WTC11 (cell line): Measurements from ENCODE around the gene RILPL1. TPM values are rescaled to one million over a fixed set of nuclear protein-coding genes. Genes with fewer than 3 reads are reported as not detected.

Experiments
- ATAC-seq: fragments of 200-7000 bp; cut with Tn5 transposase; 2 replicates; pipeline ENCODE4 v1.10.0; 2021; ENCODE audit warnings: mild to moderate bottlenecking, moderate library complexity
- CTCF ChIA-PET: fragments of 300-600 bp; sonication (Branson Sonifier 250); formaldehyde crosslinking; loops from one replicate; lab custom pipeline; 2021; ENCODE audit warnings: antibody characterized with exemption; lab: Charles Lee
- POLR2A ChIA-PET: fragments of 350-600 bp; sonication (Branson Sonifier 250); formaldehyde crosslinking; loops from one replicate; lab custom pipeline; 2021; ENCODE audit warnings: antibody characterized with exemption; lab: Charles Lee
- DNase-seq: peaks from one replicate; pipeline ENCODE4 v3.0.0; 2021; ENCODE audit warnings: low spot score
- H3K27ac Mint-ChIP-seq: 2 replicates; pipeline ENCODE4 v1.8.0; 2021; ENCODE audit warnings: mixed read lengths
- H3K27me3 Mint-ChIP-seq: 2 replicates; pipeline ENCODE4 v1.8.0; 2021; ENCODE audit warnings: low read depth, mild to moderate bottlenecking, moderate library complexity, mixed read lengths
- H3K36me3 Mint-ChIP-seq: 2 replicates; pipeline ENCODE4 v1.8.0; 2021; ENCODE audit warnings: mixed read lengths
- H3K4me1 Mint-ChIP-seq: 2 replicates; pipeline ENCODE4 v1.8.0; 2022; ENCODE audit warnings: mixed read lengths
- H3K4me3 Mint-ChIP-seq: 2 replicates; pipeline ENCODE4 v1.8.0; 2021; ENCODE audit warnings: mild to moderate bottlenecking, moderate library complexity, mixed read lengths
- H3K9me3 Mint-ChIP-seq: 2 replicates; pipeline ENCODE4 v1.8.0; 2021; ENCODE audit warnings: mixed read lengths
- ETV6 ChIP-seq: sonication (generic); formaldehyde crosslinking; IDR thresholded peaks from 2 replicates; pipeline ENCODE4 v1.8.1; 2022; ENCODE audit warnings: mild to moderate bottlenecking, missing genetic modification reagents
- JUN ChIP-seq: sonication (generic); formaldehyde crosslinking; IDR thresholded peaks from 2 replicates; pipeline ENCODE4 v1.8.0; 2023; ENCODE audit warnings: mild to moderate bottlenecking, missing genetic modification reagents
- KAT7 ChIP-seq: sonication (generic); formaldehyde crosslinking; IDR thresholded peaks from 2 replicates; pipeline ENCODE4 v1.8.1; 2023; ENCODE audit warnings: missing genetic modification reagents, mild to moderate bottlenecking, borderline replicate concordance
- NR2C2 ChIP-seq: sonication (generic); formaldehyde crosslinking; IDR thresholded peaks from 2 replicates; pipeline ENCODE4 v1.8.0; 2022; ENCODE audit warnings: mild to moderate bottlenecking, missing genetic modification reagents
- NR3C1 ChIP-seq: sonication (generic); formaldehyde crosslinking; conservative IDR thresholded peaks from 2 replicates; pipeline ENCODE4 v1.8.1; 2023; ENCODE audit warnings: low read depth, mild to moderate bottlenecking, missing genetic modification reagents
- OVOL2 ChIP-seq: fragments of 250-450 bp; sonication (Bioruptor Pico); IDR thresholded peaks from 2 replicates; pipeline ENCODE4 v1.9.0; 2021; ENCODE audit warnings: mild to moderate bottlenecking, borderline replicate concordance
- PRRX2 ChIP-seq: fragments of 250-450 bp; sonication (Bioruptor Pico); IDR thresholded peaks from 2 replicates; pipeline ENCODE4 v1.8.0; 2021; ENCODE audit warnings: mild to moderate bottlenecking
- SP1 ChIP-seq: sonication (generic); formaldehyde crosslinking; conservative IDR thresholded peaks from 2 replicates; pipeline ENCODE4 v1.8.1; 2022; ENCODE audit warnings: missing genetic modification reagents
- ZNF263 ChIP-seq: sonication (generic); formaldehyde crosslinking; IDR thresholded peaks from 2 replicates; pipeline ENCODE4 v1.8.1; 2022; ENCODE audit warnings: low read depth, mild to moderate bottlenecking, moderate library complexity, missing genetic modification reagents
- total RNA-seq: library from RNA; stranded (reverse); gene quantifications from 3 replicates; pipeline ENCODE4 v1.2.3, GENCODE V29; 2021
- TF ChIP-seq, protein P1 (sequence below): sonication (generic); formaldehyde crosslinking; IDR thresholded peaks from 2 replicates; pipeline ENCODE4 v1.8.0; 2022; ENCODE audit warnings: missing genetic modification reagents
- TF ChIP-seq, protein P2 (sequence below): sonication (generic); formaldehyde crosslinking; IDR thresholded peaks from 2 replicates; pipeline ENCODE4 v1.8.0; 2022; ENCODE audit warnings: mild to moderate bottlenecking, missing genetic modification reagents
- TF ChIP-seq, protein P3 (sequence below): fragments of 250-450 bp; sonication (Bioruptor Pico); IDR thresholded peaks from 2 replicates; pipeline ENCODE4 v1.8.0; 2021; ENCODE audit warnings: mild to moderate bottlenecking
- TF ChIP-seq, protein P4 (sequence below): sonication (generic); formaldehyde crosslinking; IDR thresholded peaks from 2 replicates; pipeline ENCODE4 v1.8.0; 2023; ENCODE audit warnings: missing genetic modification reagents, mild to moderate bottlenecking, borderline replicate concordance
- TF ChIP-seq, protein P5 (sequence below): fragments of 250-450 bp; sonication (Bioruptor Pico); IDR thresholded peaks from 2 replicates; pipeline ENCODE4 v1.9.0; 2021; ENCODE audit warnings: mild to moderate bottlenecking, borderline replicate concordance
- TF ChIP-seq, protein P6 (sequence below): sonication (generic); formaldehyde crosslinking; IDR thresholded peaks from 2 replicates; pipeline ENCODE4 v1.8.1; 2022; ENCODE audit warnings: low read depth, mild to moderate bottlenecking, moderate library complexity, missing genetic modification reagents, borderline replicate concordance

The RILPL1 gene
- total RNA-seq, 1 experiment from 2014 or later, result 8.2 TPM

DNA sequence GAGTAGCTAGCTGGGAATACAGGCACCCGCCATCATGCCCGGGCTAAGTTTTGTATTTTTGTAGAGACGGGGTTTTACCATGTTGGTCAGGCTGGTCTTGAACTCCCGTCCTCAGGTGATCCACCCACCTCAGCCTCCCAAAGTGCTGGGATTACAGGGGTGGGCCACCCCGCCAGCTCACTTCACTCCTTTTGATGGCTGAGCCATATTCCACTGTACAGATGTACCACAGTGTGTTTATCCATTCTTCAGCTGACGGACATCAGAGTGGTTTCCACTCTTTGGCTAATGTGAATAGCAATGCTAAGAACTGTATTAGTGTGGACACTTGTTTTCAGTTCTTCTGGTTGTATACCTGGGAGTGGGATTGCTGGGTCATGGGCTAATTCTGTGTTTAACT, 46.1 kb downstream of the RILPL1 start:
- Mint-ChIP-seq H3K4me1 (peaks cover 8% of the 10 kb centered on the region), H3K27me3 (no peaks in the 10 kb centered on the region), H3K9me3 (no peaks in the 10 kb centered on the region), H3K4me3 (no peak overlapping the region), H3K36me3 (no peaks in the 10 kb centered on the region), H3K27ac (no peak overlapping the region)
- ChIA-PET POLR2A (no interaction called here), CTCF (no interaction called here)
- ATAC-seq, result no peak
- DNase-seq, result no peak
- TF ChIP-seq PRRX2 (CRISPR knock-in tag) (no peak), SP1 (CRISPR knock-in tag) (no peak), JUN (CRISPR knock-in tag) (no peak), OVOL2 (CRISPR knock-in tag) (no peak)

DNA sequence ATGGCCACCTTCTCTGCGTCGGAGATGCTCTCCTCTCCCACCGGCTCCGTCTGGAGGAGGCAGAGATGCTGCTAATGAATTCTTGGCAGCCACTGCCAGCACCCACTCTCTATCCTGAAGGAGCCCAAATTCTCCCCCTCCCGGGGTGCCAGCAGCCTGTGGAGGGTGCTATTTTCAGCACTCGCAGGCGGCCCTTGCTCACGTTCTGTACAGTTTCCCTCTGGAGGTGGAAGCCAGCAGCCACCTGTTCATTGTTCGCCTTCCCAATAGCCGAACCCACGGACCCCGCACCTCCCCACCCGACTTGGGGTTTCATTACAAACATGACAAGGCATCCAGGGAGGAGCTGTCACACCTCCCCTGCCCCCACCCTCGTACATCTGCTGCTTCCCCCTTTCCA, 47.8 kb downstream of the RILPL1 start:
- POLR2A ChIA-PET, result no interaction called here
- Mint-ChIP-seq H3K27ac (no peak overlapping the region), H3K4me1 (peaks cover 8% of the 10 kb centered on the region), H3K27me3 (no peaks in the 10 kb centered on the region), H3K36me3 (no peaks in the 10 kb centered on the region), H3K4me3 (no peak overlapping the region), H3K9me3 (no peaks in the 10 kb centered on the region)
- DNase-seq (no peak), ATAC-seq (no peak)
- no peak for TF ChIP-seq NR2C2 (CRISPR knock-in tag)
- TF ChIP-seq, protein P1, sequence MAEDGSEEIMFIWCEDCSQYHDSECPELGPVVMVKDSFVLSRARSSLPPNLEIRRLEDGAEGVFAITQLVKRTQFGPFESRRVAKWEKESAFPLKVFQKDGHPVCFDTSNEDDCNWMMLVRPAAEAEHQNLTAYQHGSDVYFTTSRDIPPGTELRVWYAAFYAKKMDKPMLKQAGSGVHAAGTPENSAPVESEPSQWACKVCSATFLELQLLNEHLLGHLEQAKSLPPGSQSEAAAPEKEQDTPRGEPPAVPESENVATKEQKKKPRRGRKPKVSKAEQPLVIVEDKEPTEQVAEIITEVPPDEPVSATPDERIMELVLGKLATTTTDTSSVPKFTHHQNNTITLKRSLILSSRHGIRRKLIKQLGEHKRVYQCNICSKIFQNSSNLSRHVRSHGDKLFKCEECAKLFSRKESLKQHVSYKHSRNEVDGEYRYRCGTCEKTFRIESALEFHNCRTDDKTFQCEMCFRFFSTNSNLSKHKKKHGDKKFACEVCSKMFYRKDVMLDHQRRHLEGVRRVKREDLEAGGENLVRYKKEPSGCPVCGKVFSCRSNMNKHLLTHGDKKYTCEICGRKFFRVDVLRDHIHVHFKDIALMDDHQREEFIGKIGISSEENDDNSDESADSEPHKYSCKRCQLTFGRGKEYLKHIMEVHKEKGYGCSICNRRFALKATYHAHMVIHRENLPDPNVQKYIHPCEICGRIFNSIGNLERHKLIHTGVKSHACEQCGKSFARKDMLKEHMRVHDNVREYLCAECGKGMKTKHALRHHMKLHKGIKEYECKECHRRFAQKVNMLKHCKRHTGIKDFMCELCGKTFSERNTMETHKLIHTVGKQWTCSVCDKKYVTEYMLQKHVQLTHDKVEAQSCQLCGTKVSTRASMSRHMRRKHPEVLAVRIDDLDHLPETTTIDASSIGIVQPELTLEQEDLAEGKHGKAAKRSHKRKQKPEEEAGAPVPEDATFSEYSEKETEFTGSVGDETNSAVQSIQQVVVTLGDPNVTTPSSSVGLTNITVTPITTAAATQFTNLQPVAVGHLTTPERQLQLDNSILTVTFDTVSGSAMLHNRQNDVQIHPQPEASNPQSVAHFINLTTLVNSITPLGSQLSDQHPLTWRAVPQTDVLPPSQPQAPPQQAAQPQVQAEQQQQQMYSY (CRISPR knock-in tag), result no peak
- TF ChIP-seq, protein P2, sequence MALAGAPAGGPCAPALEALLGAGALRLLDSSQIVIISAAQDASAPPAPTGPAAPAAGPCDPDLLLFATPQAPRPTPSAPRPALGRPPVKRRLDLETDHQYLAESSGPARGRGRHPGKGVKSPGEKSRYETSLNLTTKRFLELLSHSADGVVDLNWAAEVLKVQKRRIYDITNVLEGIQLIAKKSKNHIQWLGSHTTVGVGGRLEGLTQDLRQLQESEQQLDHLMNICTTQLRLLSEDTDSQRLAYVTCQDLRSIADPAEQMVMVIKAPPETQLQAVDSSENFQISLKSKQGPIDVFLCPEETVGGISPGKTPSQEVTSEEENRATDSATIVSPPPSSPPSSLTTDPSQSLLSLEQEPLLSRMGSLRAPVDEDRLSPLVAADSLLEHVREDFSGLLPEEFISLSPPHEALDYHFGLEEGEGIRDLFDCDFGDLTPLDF (CRISPR knock-in tag), result no peak
- no peak for TF ChIP-seq ZNF263
- TF ChIP-seq, all 79 proteins: peak for 0
- CTCF ChIA-PET, result no interaction called here

DNA sequence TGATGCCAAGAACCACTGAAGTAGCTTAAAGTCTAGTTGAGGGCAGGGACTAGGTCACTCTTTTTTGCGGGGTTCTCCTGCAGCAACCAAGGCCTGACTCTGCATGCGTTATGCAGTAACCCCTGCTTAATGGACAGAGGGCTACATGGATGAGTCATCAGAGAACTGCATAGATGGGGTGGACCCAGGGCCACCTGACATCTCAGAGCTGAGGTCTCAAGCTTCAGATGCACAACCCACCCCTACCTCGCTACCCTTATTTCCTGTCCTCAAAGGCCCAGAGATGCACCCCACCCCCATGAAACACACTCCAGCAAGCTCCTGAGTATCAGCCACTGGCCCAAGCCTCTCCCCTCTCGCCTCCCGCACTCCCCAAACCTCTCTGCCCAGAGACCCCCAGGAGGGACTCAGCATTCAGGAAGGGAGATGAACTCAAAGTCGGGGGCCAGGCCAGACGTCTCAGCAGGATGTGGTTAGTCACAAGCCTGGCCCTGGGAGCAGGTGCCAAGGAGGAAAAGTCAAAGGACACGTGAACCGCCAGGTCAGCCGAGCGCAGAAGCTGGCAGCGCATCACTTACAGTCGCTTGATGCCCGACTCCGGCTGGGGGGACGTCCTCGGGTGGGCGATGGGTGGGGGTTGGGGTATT, 49.8 kb downstream of the RILPL1 start:
- no peak overlapping the region for H3K27ac Mint-ChIP-seq
- TF ChIP-seq, protein P3, sequence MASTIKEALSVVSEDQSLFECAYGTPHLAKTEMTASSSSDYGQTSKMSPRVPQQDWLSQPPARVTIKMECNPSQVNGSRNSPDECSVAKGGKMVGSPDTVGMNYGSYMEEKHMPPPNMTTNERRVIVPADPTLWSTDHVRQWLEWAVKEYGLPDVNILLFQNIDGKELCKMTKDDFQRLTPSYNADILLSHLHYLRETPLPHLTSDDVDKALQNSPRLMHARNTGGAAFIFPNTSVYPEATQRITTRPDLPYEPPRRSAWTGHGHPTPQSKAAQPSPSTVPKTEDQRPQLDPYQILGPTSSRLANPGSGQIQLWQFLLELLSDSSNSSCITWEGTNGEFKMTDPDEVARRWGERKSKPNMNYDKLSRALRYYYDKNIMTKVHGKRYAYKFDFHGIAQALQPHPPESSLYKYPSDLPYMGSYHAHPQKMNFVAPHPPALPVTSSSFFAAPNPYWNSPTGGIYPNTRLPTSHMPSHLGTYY (CRISPR knock-in tag), result no peak
- TF ChIP-seq, protein P4, sequence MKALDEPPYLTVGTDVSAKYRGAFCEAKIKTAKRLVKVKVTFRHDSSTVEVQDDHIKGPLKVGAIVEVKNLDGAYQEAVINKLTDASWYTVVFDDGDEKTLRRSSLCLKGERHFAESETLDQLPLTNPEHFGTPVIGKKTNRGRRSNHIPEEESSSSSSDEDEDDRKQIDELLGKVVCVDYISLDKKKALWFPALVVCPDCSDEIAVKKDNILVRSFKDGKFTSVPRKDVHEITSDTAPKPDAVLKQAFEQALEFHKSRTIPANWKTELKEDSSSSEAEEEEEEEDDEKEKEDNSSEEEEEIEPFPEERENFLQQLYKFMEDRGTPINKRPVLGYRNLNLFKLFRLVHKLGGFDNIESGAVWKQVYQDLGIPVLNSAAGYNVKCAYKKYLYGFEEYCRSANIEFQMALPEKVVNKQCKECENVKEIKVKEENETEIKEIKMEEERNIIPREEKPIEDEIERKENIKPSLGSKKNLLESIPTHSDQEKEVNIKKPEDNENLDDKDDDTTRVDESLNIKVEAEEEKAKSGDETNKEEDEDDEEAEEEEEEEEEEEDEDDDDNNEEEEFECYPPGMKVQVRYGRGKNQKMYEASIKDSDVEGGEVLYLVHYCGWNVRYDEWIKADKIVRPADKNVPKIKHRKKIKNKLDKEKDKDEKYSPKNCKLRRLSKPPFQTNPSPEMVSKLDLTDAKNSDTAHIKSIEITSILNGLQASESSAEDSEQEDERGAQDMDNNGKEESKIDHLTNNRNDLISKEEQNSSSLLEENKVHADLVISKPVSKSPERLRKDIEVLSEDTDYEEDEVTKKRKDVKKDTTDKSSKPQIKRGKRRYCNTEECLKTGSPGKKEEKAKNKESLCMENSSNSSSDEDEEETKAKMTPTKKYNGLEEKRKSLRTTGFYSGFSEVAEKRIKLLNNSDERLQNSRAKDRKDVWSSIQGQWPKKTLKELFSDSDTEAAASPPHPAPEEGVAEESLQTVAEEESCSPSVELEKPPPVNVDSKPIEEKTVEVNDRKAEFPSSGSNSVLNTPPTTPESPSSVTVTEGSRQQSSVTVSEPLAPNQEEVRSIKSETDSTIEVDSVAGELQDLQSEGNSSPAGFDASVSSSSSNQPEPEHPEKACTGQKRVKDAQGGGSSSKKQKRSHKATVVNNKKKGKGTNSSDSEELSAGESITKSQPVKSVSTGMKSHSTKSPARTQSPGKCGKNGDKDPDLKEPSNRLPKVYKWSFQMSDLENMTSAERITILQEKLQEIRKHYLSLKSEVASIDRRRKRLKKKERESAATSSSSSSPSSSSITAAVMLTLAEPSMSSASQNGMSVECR (CRISPR knock-in tag), result no peak
- TF ChIP-seq NR3C1 (CRISPR knock-in tag), result no peak
- TF ChIP-seq ETV6 (CRISPR knock-in tag), result no peak
- TF ChIP-seq, protein P5, sequence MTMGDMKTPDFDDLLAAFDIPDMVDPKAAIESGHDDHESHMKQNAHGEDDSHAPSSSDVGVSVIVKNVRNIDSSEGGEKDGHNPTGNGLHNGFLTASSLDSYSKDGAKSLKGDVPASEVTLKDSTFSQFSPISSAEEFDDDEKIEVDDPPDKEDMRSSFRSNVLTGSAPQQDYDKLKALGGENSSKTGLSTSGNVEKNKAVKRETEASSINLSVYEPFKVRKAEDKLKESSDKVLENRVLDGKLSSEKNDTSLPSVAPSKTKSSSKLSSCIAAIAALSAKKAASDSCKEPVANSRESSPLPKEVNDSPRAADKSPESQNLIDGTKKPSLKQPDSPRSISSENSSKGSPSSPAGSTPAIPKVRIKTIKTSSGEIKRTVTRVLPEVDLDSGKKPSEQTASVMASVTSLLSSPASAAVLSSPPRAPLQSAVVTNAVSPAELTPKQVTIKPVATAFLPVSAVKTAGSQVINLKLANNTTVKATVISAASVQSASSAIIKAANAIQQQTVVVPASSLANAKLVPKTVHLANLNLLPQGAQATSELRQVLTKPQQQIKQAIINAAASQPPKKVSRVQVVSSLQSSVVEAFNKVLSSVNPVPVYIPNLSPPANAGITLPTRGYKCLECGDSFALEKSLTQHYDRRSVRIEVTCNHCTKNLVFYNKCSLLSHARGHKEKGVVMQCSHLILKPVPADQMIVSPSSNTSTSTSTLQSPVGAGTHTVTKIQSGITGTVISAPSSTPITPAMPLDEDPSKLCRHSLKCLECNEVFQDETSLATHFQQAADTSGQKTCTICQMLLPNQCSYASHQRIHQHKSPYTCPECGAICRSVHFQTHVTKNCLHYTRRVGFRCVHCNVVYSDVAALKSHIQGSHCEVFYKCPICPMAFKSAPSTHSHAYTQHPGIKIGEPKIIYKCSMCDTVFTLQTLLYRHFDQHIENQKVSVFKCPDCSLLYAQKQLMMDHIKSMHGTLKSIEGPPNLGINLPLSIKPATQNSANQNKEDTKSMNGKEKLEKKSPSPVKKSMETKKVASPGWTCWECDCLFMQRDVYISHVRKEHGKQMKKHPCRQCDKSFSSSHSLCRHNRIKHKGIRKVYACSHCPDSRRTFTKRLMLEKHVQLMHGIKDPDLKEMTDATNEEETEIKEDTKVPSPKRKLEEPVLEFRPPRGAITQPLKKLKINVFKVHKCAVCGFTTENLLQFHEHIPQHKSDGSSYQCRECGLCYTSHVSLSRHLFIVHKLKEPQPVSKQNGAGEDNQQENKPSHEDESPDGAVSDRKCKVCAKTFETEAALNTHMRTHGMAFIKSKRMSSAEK (CRISPR knock-in tag), result no peak
- no peak for TF ChIP-seq KAT7 (CRISPR knock-in tag)
- TF ChIP-seq, protein P6, sequence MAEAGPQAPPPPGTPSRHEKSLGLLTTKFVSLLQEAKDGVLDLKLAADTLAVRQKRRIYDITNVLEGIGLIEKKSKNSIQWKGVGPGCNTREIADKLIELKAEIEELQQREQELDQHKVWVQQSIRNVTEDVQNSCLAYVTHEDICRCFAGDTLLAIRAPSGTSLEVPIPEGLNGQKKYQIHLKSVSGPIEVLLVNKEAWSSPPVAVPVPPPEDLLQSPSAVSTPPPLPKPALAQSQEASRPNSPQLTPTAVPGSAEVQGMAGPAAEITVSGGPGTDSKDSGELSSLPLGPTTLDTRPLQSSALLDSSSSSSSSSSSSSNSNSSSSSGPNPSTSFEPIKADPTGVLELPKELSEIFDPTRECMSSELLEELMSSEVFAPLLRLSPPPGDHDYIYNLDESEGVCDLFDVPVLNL (CRISPR knock-in tag), result no peak

More for the DNA sequence above, 49.8 kb downstream of the RILPL1 start:
- H3K36me3 Mint-ChIP-seq, result no peaks in the 10 kb centered on the region
- CTCF ChIA-PET, result no interaction called here
- no peak for DNase-seq
- POLR2A ChIA-PET, result interaction anchor here (0.6 kb wide), 1 partner anchor 32 kb away, joined by 7 read pairs; no protein-coding TSS in a partner anchor
- H3K4me1 Mint-ChIP-seq, result peaks cover 5% of the 10 kb centered on the region
- no peak overlapping the region for H3K4me3 Mint-ChIP-seq
- no peaks in the 10 kb centered on the region for H3K9me3 Mint-ChIP-seq
- H3K27me3 Mint-ChIP-seq, result no peaks in the 10 kb centered on the region; the same call in 1 of the 2 replicates
- ATAC-seq, result no peak
